Neutrophil (primary cell): ENCODE data around the gene LAMC3.

Experiments used
- H3K27ac ChIP-seq: fragments of 200-600 bp; sonication (generic); 2 replicates; pipeline ENCODE4 v1.5.1; 2016; ENCODE audit warnings: mild to moderate bottlenecking, moderate library complexity
- H3K27me3 ChIP-seq: fragments of 200-600 bp; sonication (generic); 2 replicates; pipeline ENCODE4 v1.6.0; 2016; ENCODE audit warnings: mild to moderate bottlenecking
- H3K36me3 ChIP-seq: fragments of 200-600 bp; sonication (generic); 2 replicates; pipeline ENCODE4 v1.5.1; 2017
- H3K4me1 ChIP-seq, 2 experiments: fragments of 200-600 bp in 1 of 2; sonication (generic) in 1 of 2; 1 replicate in 1 of 2; 2 replicates in 1 of 2; pipeline versions ENCODE4 v1.5.1 to v1.6.1; 2013 to 2016; ENCODE audit warnings: low read depth in 1 of 2, low read length in 1 of 2, mild to moderate bottlenecking in 1 of 2, moderate library complexity in 1 of 2; ENCODE audit not compliant: control insufficient read depth in 1 of 2, insufficient read depth in 1 of 2
- H3K4me3 ChIP-seq, 2 experiments: fragments of 200-600 bp in 1 of 2; sonication (generic) in 1 of 2; 1 replicate in 1 of 2; 2 replicates in 1 of 2; pipeline ENCODE4 v1.5.1; 2013 to 2016; ENCODE audit warnings: low read depth in 1 of 2, low read length in 1 of 2, mild to moderate bottlenecking in 1 of 2, moderate library complexity in 1 of 2
- H3K9me3 ChIP-seq: fragments of 200-600 bp; sonication (generic); 2 replicates; pipeline ENCODE4 v1.5.1; 2016
- TF ChIP-seq, protein P1 (sequence below): fragments of 200-600 bp; sonication (generic); IDR thresholded peaks from 2 replicates; pipeline ENCODE4 v1.5.1; 2016; ENCODE audit warnings: antibody characterized with exemption

LAMC3 gene

DNA sequence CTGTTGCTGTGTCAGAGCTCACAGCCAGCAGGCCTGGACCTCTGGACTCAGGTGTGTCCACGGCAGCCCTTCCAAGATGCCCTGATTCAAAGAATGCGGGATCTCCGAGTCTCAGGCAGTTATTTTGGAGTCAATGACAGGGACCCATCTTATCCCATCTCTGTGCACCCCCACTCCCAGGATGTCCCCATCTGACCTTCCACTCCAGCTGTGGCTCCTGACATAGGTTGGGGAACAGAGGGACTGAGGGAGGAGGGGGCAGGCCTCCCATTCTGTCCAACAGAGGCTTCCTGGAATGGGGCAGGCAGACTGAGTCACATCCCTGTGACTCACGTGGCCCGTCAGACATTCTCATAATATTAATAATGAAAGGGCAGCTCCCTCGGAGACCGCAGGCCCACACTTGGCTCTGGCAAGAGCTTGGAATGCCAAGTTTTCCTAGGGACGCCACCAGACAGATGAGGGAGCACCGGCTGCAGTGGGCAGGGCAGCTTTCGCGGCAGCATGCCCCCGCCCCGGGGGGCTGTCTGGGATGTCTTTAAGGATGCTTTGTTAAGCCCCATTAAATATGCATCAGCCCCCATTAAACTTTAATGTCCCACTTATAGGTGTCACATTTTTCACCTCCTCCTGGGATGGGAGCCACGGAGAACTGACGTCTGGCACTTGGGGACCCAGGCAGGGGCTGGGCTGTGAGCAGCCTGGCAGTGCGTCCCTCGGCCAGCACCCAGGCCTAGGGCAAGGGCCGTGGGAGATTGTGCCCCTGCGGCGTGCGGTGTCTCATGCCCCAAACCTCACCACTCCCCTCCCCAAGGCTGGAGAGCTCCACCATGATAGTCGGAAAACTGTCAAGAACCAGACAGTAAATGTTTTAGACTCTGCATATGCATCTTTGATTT, 46.3 kb upstream of the LAMC3 start:
- H3K36me3 ChIP-seq: no peaks in the 10 kb centered on the region
- H3K4me3 ChIP-seq: no peak overlapping the region
- no peaks in the 10 kb centered on the region for H3K4me1 ChIP-seq
- TF ChIP-seq, protein P1, sequence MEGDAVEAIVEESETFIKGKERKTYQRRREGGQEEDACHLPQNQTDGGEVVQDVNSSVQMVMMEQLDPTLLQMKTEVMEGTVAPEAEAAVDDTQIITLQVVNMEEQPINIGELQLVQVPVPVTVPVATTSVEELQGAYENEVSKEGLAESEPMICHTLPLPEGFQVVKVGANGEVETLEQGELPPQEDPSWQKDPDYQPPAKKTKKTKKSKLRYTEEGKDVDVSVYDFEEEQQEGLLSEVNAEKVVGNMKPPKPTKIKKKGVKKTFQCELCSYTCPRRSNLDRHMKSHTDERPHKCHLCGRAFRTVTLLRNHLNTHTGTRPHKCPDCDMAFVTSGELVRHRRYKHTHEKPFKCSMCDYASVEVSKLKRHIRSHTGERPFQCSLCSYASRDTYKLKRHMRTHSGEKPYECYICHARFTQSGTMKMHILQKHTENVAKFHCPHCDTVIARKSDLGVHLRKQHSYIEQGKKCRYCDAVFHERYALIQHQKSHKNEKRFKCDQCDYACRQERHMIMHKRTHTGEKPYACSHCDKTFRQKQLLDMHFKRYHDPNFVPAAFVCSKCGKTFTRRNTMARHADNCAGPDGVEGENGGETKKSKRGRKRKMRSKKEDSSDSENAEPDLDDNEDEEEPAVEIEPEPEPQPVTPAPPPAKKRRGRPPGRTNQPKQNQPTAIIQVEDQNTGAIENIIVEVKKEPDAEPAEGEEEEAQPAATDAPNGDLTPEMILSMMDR: no peak
- no peaks in the 10 kb centered on the region for H3K27me3 ChIP-seq
- no peaks in the 10 kb centered on the region for H3K9me3 ChIP-seq
- no peak overlapping the region for H3K27ac ChIP-seq

GRCh38 chr9:130963337-130963908, 45.6 kb upstream of the LAMC3 start:
- TF ChIP-seq, protein P1: no peak
- no peaks in the 10 kb centered on the region for H3K36me3 ChIP-seq
- H3K9me3 ChIP-seq: no peaks in the 10 kb centered on the region
- H3K27me3 ChIP-seq: no peaks in the 10 kb centered on the region
- H3K4me1 ChIP-seq: no peaks in the 10 kb centered on the region
- no peak overlapping the region for H3K4me3 ChIP-seq
- H3K27ac ChIP-seq: no peak overlapping the region

DNA sequence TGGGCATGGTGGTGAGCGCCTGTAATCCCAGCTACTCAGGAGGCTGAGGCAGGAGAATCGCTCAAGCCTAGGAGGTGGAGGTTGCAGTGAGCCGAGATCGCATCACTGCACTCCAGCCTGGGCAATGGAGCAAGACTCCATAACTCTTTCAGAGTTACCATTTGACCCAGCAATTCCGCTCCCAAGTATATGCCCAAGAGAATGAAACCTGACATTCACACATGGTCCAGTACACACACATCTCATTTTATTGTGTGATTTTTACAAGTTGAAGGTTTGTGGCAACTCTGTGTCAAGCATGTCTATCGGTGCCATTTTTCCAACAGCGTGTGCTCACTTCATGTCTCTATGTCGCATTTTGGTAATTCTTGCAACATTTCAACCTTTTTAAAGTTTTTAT, 45.1 kb upstream of the LAMC3 start:
- Histone ChIP-seq H3K4me3 (no peak overlapping the region), H3K27ac (no peak overlapping the region), H3K4me1 (no peaks in the 10 kb centered on the region), H3K36me3 (no peaks in the 10 kb centered on the region), H3K9me3 (no peaks in the 10 kb centered on the region), H3K27me3 (no peaks in the 10 kb centered on the region)
- TF ChIP-seq, protein P1: no peak

GRCh38 chr9:130965680-130966079, 43.3 kb upstream of the LAMC3 start:
- H3K36me3 ChIP-seq: no peaks in the 10 kb centered on the region
- no peak overlapping the region for H3K27ac ChIP-seq
- H3K9me3 ChIP-seq: no peaks in the 10 kb centered on the region
- H3K4me1 ChIP-seq: no peaks in the 10 kb centered on the region
- TF ChIP-seq, protein P1: no peak
- no peak overlapping the region for H3K4me3 ChIP-seq
- no peaks in the 10 kb centered on the region for H3K27me3 ChIP-seq

- Histone ChIP-seq H3K4me1 (no peaks in the 10 kb centered on the region), H3K9me3 (no peaks in the 10 kb centered on the region), H3K27ac (no peak overlapping the region), H3K36me3 (no peaks in the 10 kb centered on the region), H3K27me3 (peaks cover 4% of the 10 kb centered on the region), H3K4me3 (no peak overlapping the region)
- TF ChIP-seq, protein P1: no peak
Measured at GRCh38 chr9:130970052-130970451, 38.9 kb upstream of the LAMC3 start.
